ENCODE data around the gene PPARG. TPM values are rescaled to one million over a fixed set of nuclear protein-coding genes. Genes with fewer than 3 reads are reported as not detected.

The PPARG gene
- total and polyA plus RNA-seq, 3 experiments from 2014 or later = 0.66 to 0.74 TPM; not detected in 1

GRCh38 chr3:12427551-12427950 is 138.7 kb downstream of the PPARG start:
- Mint-ChIP-seq H3K27ac (no peak overlapping the region), H3K27me3 (peaks cover 17 to 32% of the 10 kb centered on the region in 2 donors), H3K9me3 (no peaks in the 10 kb centered on the region), H3K4me3 (no peak overlapping the region), H3K4me1 (peaks cover 0 to 7% (median 0%) of the 10 kb centered on the region in 3 donors), H3K36me3 (no peaks in the 10 kb centered on the region)
- POLR2A ChIA-PET = no interaction called here
- no peak for DNase-seq
- no peaks in the 10 kb centered on the region for H3K36me3 ChIP-seq (ENCODE audit: insufficient read depth, low read length)
- H3K9me3 ChIP-seq (ENCODE audit: low read length) = no peaks in the 10 kb centered on the region
- H3K27ac ChIP-seq (ENCODE audit: low read depth, low read length) = no peak overlapping the region
- H3K4me3 ChIP-seq (ENCODE audit: low read length) = no peak overlapping the region
- peaks cover 4% of the 10 kb centered on the region for H3K27me3 ChIP-seq (ENCODE audit: insufficient read depth, low read length, poor library complexity, severe bottlenecking)
- no peaks in the 10 kb centered on the region for H3K4me1 ChIP-seq (ENCODE audit: insufficient read depth, low read length)
- CTCF ChIA-PET = no interaction called here

GRCh38 chr3:12428126-12428525 is 139.3 kb downstream of the PPARG start:
- no peaks in the 10 kb centered on the region for H3K9me3 ChIP-seq (ENCODE audit: low read length)
- no peaks in the 10 kb centered on the region for H3K9me3 Mint-ChIP-seq
- no peak overlapping the region for H3K27ac ChIP-seq (ENCODE audit: low read depth, low read length)
- CTCF ChIA-PET = no interaction called here
- POLR2A ChIA-PET = no interaction called here
- peaks cover 0 to 7% (median 0%) of the 10 kb centered on the region in 3 donors for H3K4me1 Mint-ChIP-seq
- no peak for DNase-seq
- no peaks in the 10 kb centered on the region for H3K36me3 Mint-ChIP-seq
- H3K36me3 ChIP-seq (ENCODE audit: insufficient read depth, low read length) = no peaks in the 10 kb centered on the region
- H3K27ac Mint-ChIP-seq = no peak overlapping the region
- peaks cover 17 to 30% of the 10 kb centered on the region in 2 donors for H3K27me3 Mint-ChIP-seq
- H3K4me1 ChIP-seq (ENCODE audit: insufficient read depth, low read length) = no peaks in the 10 kb centered on the region
- H3K4me3 Mint-ChIP-seq = no peak overlapping the region
- no peak overlapping the region for H3K4me3 ChIP-seq (ENCODE audit: low read length)
- peaks cover 4% of the 10 kb centered on the region for H3K27me3 ChIP-seq (ENCODE audit: insufficient read depth, low read length, poor library complexity, severe bottlenecking)

- Histone ChIP-seq H3K27ac (ENCODE audit: low read depth, low read length) (no peak overlapping the region), H3K4me1 (ENCODE audit: insufficient read depth, low read length) (no peaks in the 10 kb centered on the region), H3K27me3 (ENCODE audit: insufficient read depth, low read length, poor library complexity, severe bottlenecking) (peaks cover 4% of the 10 kb centered on the region), H3K9me3 (ENCODE audit: low read length) (no peaks in the 10 kb centered on the region), H3K4me3 (ENCODE audit: low read length) (no peak overlapping the region), H3K36me3 (ENCODE audit: insufficient read depth, low read length) (no peaks in the 10 kb centered on the region)
- peaks cover 8 to 14% of the 10 kb centered on the region in 2 donors for H3K27me3 Mint-ChIP-seq
- peaks cover 0 to 7% (median 0%) of the 10 kb centered on the region in 3 donors for H3K4me1 Mint-ChIP-seq
- ChIA-PET POLR2A (no interaction called here), CTCF (no interaction called here)
- no peak for DNase-seq
- no peak overlapping the region for H3K4me3 Mint-ChIP-seq
- no peak overlapping the region for H3K27ac Mint-ChIP-seq
- no peaks in the 10 kb centered on the region for H3K36me3 Mint-ChIP-seq
- no peaks in the 10 kb centered on the region for H3K9me3 Mint-ChIP-seq
These were observed 141.2 kb downstream of the PPARG start for GRCh38 chr3:12430086-12430485.

- Mint-ChIP-seq H3K4me1 (no peaks in the 10 kb centered on the region), H3K27me3 (peaks cover 2 to 14% of the 10 kb centered on the region in 2 donors), H3K27ac (no peak overlapping the region), H3K36me3 (no peaks in the 10 kb centered on the region), H3K4me3 (no peak overlapping the region), H3K9me3 (no peaks in the 10 kb centered on the region)
- Histone ChIP-seq H3K27me3 (ENCODE audit: insufficient read depth, low read length, poor library complexity, severe bottlenecking) (peaks cover 3% of the 10 kb centered on the region), H3K27ac (ENCODE audit: low read depth, low read length) (no peak overlapping the region), H3K9me3 (ENCODE audit: low read length) (no peaks in the 10 kb centered on the region), H3K4me1 (ENCODE audit: insufficient read depth, low read length) (no peaks in the 10 kb centered on the region), H3K4me3 (ENCODE audit: low read length) (no peak overlapping the region), H3K36me3 (ENCODE audit: insufficient read depth, low read length) (no peaks in the 10 kb centered on the region)
- DNase-seq = no peak
- CTCF ChIA-PET = no interaction called here
- POLR2A ChIA-PET = no interaction called here
These were observed 145.0 kb downstream of the PPARG start for GRCh38 chr3:12433823-12434222.

GRCh38 chr3:12436514-12437220 is 147.8 kb downstream of the PPARG start:
- no peak overlapping the region for H3K4me3 ChIP-seq (ENCODE audit: low read length)
- H3K27ac ChIP-seq (ENCODE audit: low read depth, low read length) = no peak overlapping the region
- H3K4me3 Mint-ChIP-seq = no peak overlapping the region
- CTCF ChIA-PET = no interaction called here
- no peaks in the 10 kb centered on the region for H3K36me3 ChIP-seq (ENCODE audit: insufficient read depth, low read length)
- no peaks in the 10 kb centered on the region for H3K9me3 ChIP-seq (ENCODE audit: low read length)
- POLR2A ChIA-PET = no interaction called here
- DNase-seq = no peak
- peaks cover 3% of the 10 kb centered on the region for H3K27me3 ChIP-seq (ENCODE audit: insufficient read depth, low read length, poor library complexity, severe bottlenecking)
- H3K36me3 Mint-ChIP-seq = no peaks in the 10 kb centered on the region
- no peak overlapping the region for H3K27ac Mint-ChIP-seq
- H3K4me1 ChIP-seq (ENCODE audit: insufficient read depth, low read length) = no peaks in the 10 kb centered on the region
- H3K27me3 Mint-ChIP-seq = peaks cover 0 to 14% of the 10 kb centered on the region in 2 donors
- no peaks in the 10 kb centered on the region for H3K9me3 Mint-ChIP-seq
- H3K4me1 Mint-ChIP-seq = no peaks in the 10 kb centered on the region

- DNase-seq = no peak
- ChIA-PET CTCF (no interaction called here), POLR2A (no interaction called here)
- no peaks in the 10 kb centered on the region for H3K4me1 ChIP-seq (ENCODE audit: insufficient read depth, low read length)
- H3K36me3 Mint-ChIP-seq = no peaks in the 10 kb centered on the region
- H3K27ac Mint-ChIP-seq = no peak overlapping the region
- no peaks in the 10 kb centered on the region for H3K9me3 ChIP-seq (ENCODE audit: low read length)
- no peak overlapping the region for H3K4me3 Mint-ChIP-seq
- H3K27me3 Mint-ChIP-seq = peaks cover 0 to 14% of the 10 kb centered on the region in 2 donors
- no peaks in the 10 kb centered on the region for H3K4me1 Mint-ChIP-seq
- no peak overlapping the region for H3K4me3 ChIP-seq (ENCODE audit: low read length)
- peaks cover 3% of the 10 kb centered on the region for H3K27me3 ChIP-seq (ENCODE audit: insufficient read depth, low read length, poor library complexity, severe bottlenecking)
- no peaks in the 10 kb centered on the region for H3K9me3 Mint-ChIP-seq
- no peak overlapping the region for H3K27ac ChIP-seq (ENCODE audit: low read depth, low read length)
- no peaks in the 10 kb centered on the region for H3K36me3 ChIP-seq (ENCODE audit: insufficient read depth, low read length)
These were observed 148.3 kb downstream of the PPARG start for GRCh38 chr3:12437221-12437605.

GRCh38 chr3:12437861-12438260 is 149.0 kb downstream of the PPARG start:
- ChIA-PET POLR2A (no interaction called here), CTCF (no interaction called here)
- Histone ChIP-seq H3K36me3 (ENCODE audit: insufficient read depth, low read length) (no peaks in the 10 kb centered on the region), H3K27me3 (ENCODE audit: insufficient read depth, low read length, poor library complexity, severe bottlenecking) (peaks cover 3% of the 10 kb centered on the region), H3K9me3 (ENCODE audit: low read length) (no peaks in the 10 kb centered on the region), H3K4me1 (ENCODE audit: insufficient read depth, low read length) (no peaks in the 10 kb centered on the region), H3K27ac (ENCODE audit: low read depth, low read length) (no peak overlapping the region), H3K4me3 (ENCODE audit: low read length) (no peak overlapping the region)
- no peaks in the 10 kb centered on the region for H3K9me3 Mint-ChIP-seq
- no peak overlapping the region for H3K27ac Mint-ChIP-seq
- no peaks in the 10 kb centered on the region for H3K36me3 Mint-ChIP-seq
- no peaks in the 10 kb centered on the region for H3K4me1 Mint-ChIP-seq
- DNase-seq = no peak
- peaks cover 0 to 14% of the 10 kb centered on the region in 2 donors for H3K27me3 Mint-ChIP-seq
- H3K4me3 Mint-ChIP-seq = no peak overlapping the region

GRCh38 chr3:12438318-12438717 is 149.4 kb downstream of the PPARG start:
- Histone ChIP-seq H3K27ac (ENCODE audit: low read depth, low read length) (no peak overlapping the region), H3K4me3 (ENCODE audit: low read length) (no peak overlapping the region), H3K36me3 (ENCODE audit: insufficient read depth, low read length) (no peaks in the 10 kb centered on the region), H3K4me1 (ENCODE audit: insufficient read depth, low read length) (no peaks in the 10 kb centered on the region), H3K9me3 (ENCODE audit: low read length) (no peaks in the 10 kb centered on the region), H3K27me3 (ENCODE audit: insufficient read depth, low read length, poor library complexity, severe bottlenecking) (peaks cover 3% of the 10 kb centered on the region)
- no peaks in the 10 kb centered on the region for H3K4me1 Mint-ChIP-seq
- peaks cover 0 to 18% of the 10 kb centered on the region in 2 donors for H3K27me3 Mint-ChIP-seq
- H3K4me3 Mint-ChIP-seq = no peak overlapping the region
- H3K9me3 Mint-ChIP-seq = no peaks in the 10 kb centered on the region
- H3K36me3 Mint-ChIP-seq = no peaks in the 10 kb centered on the region
- H3K27ac Mint-ChIP-seq = no peak overlapping the region
- POLR2A ChIA-PET = no interaction called here
- CTCF ChIA-PET = no interaction called here
- DNase-seq = no peak
